ENCODE measurements around the gene WRNIP1. TPM values are rescaled to one million over a fixed set of nuclear protein-coding genes. Genes with fewer than 3 reads are reported as not detected.
A peak's percentile ranks its signal among the peaks of the same experiment; 100 is the strongest.

WRNIP1 gene
- total and polyA plus RNA-seq, 2 donors (not counting 1 experiment from before 2014, with no cell fraction given) = 29.7 to 40.8 TPM

- Histone ChIP-seq H4K20me1 (ENCODE audit: control insufficient read depth, extremely low read depth, insufficient read depth, low read length) (no peaks in the 10 kb centered on the region), H3K27ac (ENCODE audit: insufficient read depth, low read length) (no peak overlapping the region), H3K27me3 (ENCODE audit: control insufficient read depth, insufficient read depth, low read length) (no peaks in the 10 kb centered on the region), H3K79me2 (ENCODE audit: control insufficient read depth, insufficient read depth, low read length) (no peaks in the 10 kb centered on the region), H3K9ac (ENCODE audit: insufficient read depth, low read length) (no peak overlapping the region), H3K36me3 (ENCODE audit: control insufficient read depth, insufficient read depth, low read length) (no peaks in the 10 kb centered on the region), H3K4me3 (replicated peaks in 1 of 4; ENCODE audit: control extremely low read depth in 1 of 4, insufficient read depth in 1 of 4, low read depth in 3 of 4, low read length in 4 of 4) (no peak overlapping the region), H3K4me2 (ENCODE audit: extremely low read depth, insufficient read depth, low read length) (no peak overlapping the region), H3K9me3 (ENCODE audit: control insufficient read depth, insufficient read depth, low read depth, low read length) (no peaks in the 10 kb centered on the region), H3K4me1 (ENCODE audit: control insufficient read depth, extremely low read depth, insufficient read depth, low read length) (no peaks in the 10 kb centered on the region), H2AFZ (ENCODE audit: low read length) (no peak overlapping the region)
- TF ChIP-seq EZH2 (IDR thresholded peaks at IDR 0.05; ENCODE audit: low read length, missing control alignments) (no peak), CTCF (conservative IDR thresholded peaks at IDR 0.05 in 1 of 2, IDR thresholded peaks at IDR 0.05 in 1 of 2; ENCODE audit: low read depth in 1 of 2, low read length in 2 of 2) (no peak)
- DNase-seq (ENCODE audit: low read depth in 2 of 2) = no peak
Observed at GRCh38 chr6:2740581-2740980, 24.6 kb upstream of the WRNIP1 start.

- Histone ChIP-seq H3K36me3 (ENCODE audit: control insufficient read depth, insufficient read depth, low read length) (no peaks in the 10 kb centered on the region), H3K9me3 (ENCODE audit: control insufficient read depth, insufficient read depth, low read depth, low read length) (no peaks in the 10 kb centered on the region), H3K79me2 (ENCODE audit: control insufficient read depth, insufficient read depth, low read length) (no peaks in the 10 kb centered on the region), H3K9ac (ENCODE audit: insufficient read depth, low read length) (no peak overlapping the region), H2AFZ (ENCODE audit: low read length) (no peak overlapping the region), H3K27ac (ENCODE audit: insufficient read depth, low read length) (no peak overlapping the region), H3K4me2 (ENCODE audit: extremely low read depth, insufficient read depth, low read length) (no peak overlapping the region), H3K4me3 (replicated peaks in 1 of 4; ENCODE audit: control extremely low read depth in 1 of 4, insufficient read depth in 1 of 4, low read depth in 3 of 4, low read length in 4 of 4) (no peak overlapping the region), H3K4me1 (ENCODE audit: control insufficient read depth, extremely low read depth, insufficient read depth, low read length) (no peaks in the 10 kb centered on the region), H3K27me3 (ENCODE audit: control insufficient read depth, insufficient read depth, low read length) (no peaks in the 10 kb centered on the region), H4K20me1 (ENCODE audit: control insufficient read depth, extremely low read depth, insufficient read depth, low read length) (no peaks in the 10 kb centered on the region)
- no peak for TF ChIP-seq EZH2 (IDR thresholded peaks at IDR 0.05; ENCODE audit: low read length, missing control alignments)
- no peak for TF ChIP-seq CTCF (conservative IDR thresholded peaks at IDR 0.05 in 1 of 2, IDR thresholded peaks at IDR 0.05 in 1 of 2; ENCODE audit: low read depth in 1 of 2, low read length in 2 of 2)
- DNase-seq (ENCODE audit: low read depth in 2 of 2) = peak in 1 of 2 donors; percentile 63
Observed at GRCh38 chr6:2741756-2742155, 23.4 kb upstream of the WRNIP1 start.

- no peak for TF ChIP-seq EZH2 (IDR thresholded peaks at IDR 0.05; ENCODE audit: low read length, missing control alignments)
- Histone ChIP-seq H3K36me3 (ENCODE audit: control insufficient read depth, insufficient read depth, low read length) (no peaks in the 10 kb centered on the region), H3K4me3 (replicated peaks in 1 of 4; ENCODE audit: control extremely low read depth in 1 of 4, insufficient read depth in 1 of 4, low read depth in 3 of 4, low read length in 4 of 4) (no peak overlapping the region), H3K9me3 (ENCODE audit: control insufficient read depth, insufficient read depth, low read depth, low read length) (no peaks in the 10 kb centered on the region), H3K9ac (ENCODE audit: insufficient read depth, low read length) (no peak overlapping the region), H2AFZ (ENCODE audit: low read length) (no peak overlapping the region), H3K4me1 (ENCODE audit: control insufficient read depth, extremely low read depth, insufficient read depth, low read length) (no peaks in the 10 kb centered on the region), H3K27me3 (ENCODE audit: control insufficient read depth, insufficient read depth, low read length) (no peaks in the 10 kb centered on the region), H3K27ac (ENCODE audit: insufficient read depth, low read length) (no peak overlapping the region), H3K79me2 (ENCODE audit: control insufficient read depth, insufficient read depth, low read length) (no peaks in the 10 kb centered on the region), H4K20me1 (ENCODE audit: control insufficient read depth, extremely low read depth, insufficient read depth, low read length) (no peaks in the 10 kb centered on the region), H3K4me2 (ENCODE audit: extremely low read depth, insufficient read depth, low read length) (no peak overlapping the region)
- peak in 1 of 2 donors; percentile 40 for DNase-seq (ENCODE audit: low read depth in 2 of 2)
Observed at GRCh38 chr6:2743280-2744208, 21.6 kb upstream of the WRNIP1 start.

All from fibroblast of lung (primary cell).